Hematopoietic multipotent progenitor cell treated with erythropoietin and hydrocortisone succinate and interleukin-3 and kit ligand, for 17 days (in vitro differentiated cells): ENCODE results near the gene MARK2.
"Not testable (repeated sequence)": the region's sequence is repeated elsewhere in the genome, so short reads cannot be mapped to it uniquely, and the experiment has no call there.

Experiments
- DNase-seq: peaks from one replicate; pipeline ENCODE4 v3.0.0-alpha.2; 2015; ENCODE audit warnings: low spot score

The MARK2 gene

DNA sequence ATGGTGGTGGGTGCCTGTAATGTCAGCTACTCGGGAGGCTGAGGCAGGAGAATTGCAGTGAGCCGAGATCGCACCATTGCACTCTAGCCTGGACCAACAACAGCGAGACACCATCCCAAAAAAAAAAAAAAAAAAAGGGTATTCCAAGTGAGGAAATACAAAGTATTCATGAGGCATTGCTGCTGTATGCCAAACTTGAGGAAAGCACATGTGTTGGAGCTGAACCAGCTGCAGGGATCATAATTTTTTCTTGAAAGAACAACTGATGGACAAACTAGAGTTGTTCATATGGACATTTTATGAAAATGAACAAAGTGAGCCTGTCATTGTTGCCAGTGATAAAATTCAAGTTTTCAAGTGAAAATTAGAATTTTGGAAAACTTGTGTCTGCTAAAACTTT lies 15.8 kb downstream of the MARK2 start:
- DNase-seq: no peak

DNA sequence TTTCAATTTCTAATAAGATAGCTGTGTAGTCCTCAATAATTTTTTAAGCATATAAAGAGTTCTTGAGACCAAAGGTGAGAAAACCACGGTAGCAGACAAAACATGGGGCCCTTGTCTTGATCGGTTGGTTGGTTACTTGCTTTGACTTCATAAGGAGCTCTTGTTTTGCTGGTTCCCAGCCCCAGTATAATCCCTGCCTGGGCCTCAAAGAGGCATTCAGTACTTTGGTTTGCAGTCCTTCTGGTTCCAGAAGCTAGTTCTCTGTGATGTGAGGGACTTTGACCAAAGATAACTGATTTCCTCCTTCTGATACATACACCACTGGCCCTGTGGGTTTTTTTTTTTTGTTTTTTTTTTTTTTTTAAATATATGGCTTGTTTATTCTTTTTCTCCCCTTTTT lies 17.1 kb downstream of the MARK2 start:
- DNase-seq: no peak

DNA sequence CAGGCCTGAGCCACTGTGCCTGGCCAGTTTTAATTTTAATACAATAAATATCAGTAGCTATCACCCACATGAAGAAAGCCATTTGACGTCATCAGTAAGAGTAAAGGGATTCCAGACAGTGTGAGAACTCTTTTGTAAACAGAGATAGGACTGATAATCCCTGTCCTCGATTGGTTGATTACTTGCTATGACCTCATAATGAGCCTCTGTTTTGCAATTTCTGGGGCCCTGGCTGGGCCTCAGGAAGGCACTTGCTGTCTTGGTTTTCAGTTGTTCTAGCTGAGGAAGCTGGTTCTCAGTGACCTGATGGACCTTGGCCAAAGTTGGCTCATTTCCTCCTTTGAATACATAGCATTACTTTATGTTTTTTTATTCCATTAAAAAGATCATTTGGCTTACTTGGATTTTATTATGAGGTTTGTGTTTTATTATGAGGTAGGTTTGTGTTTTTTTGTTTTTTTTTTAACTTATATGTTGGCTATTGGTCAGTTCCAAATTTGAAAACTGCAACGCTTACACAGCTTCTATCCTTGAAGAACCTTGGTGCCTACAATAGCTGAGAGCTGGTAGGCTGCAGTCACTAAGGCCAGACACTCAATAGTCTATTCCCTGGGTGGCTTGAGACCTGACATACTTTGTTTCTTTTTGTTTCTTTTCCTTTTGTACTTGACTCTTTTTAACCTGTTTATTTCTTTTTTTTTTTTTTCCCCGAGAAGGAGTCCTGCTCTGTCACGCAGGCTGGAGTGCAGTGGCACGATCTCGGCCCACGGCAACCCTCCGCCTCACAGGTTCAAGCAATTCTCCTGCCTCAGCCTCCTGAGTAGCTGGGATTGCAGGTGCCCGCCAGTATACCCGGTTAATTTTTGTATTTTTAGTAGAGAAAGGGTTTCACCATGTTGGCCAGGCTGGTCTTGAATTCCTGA lies 20.0 kb downstream of the MARK2 start:
- DNase-seq: no peak

DNA sequence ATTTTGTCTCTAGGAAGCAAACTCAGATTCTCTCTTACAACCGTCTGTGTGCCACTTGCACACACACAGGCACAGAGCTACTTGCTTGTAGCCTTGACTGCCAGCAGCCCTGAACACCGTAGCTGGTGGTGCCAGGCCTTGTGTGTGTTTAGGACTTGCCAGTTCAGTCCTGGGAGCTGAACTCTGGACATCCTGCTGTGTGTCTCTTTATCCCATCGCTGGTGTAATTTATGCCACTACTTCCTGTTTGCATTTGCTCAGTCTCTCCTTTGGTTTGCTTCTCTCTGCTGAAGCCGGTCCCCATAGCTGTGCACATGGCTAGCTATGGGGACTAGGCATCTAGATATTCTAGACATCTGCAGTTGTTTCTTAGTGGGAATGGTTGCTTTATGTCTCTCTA lies 24.0 kb downstream of the MARK2 start:
- no peak for DNase-seq

DNA sequence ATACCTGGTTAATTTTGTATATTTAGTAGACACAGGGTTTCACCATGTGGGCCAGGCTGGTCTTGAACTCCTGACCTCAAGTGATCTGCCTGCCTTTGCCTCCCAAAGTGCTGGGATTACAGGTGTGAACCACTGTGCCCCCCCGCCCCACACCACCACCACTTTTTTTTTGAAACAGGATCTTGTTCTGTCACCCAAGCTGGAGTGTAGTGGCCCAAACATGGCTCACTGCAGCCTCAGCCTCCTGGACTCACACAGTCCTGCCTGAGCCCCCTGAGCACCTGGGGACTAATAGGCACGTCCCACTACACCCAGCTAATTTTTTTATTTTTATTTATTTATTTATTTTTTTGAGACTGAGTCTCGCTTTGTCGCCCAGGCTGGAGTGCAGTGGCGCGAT lies 24.7 kb downstream of the MARK2 start:
- not testable (repeated sequence) for DNase-seq

DNA sequence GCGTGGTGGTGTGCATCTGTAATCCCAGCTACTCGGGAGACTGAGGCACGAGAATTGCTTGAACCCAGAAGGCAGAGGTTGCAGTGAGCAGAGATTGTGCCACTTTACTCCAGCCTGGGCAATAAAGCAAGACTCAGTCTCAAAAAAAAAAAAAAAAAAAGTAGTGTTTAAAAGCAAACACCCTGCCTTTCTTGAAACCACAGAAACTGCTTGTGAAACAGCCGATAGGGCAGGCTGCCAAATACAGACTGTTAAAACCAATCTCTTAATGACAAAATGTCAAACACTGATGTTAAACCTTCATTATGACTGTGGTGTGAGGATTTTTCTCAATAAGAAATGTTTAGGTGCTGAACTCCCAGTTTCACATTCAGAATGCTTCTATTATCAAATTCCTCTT lies 27.3 kb downstream of the MARK2 start:
- DNase-seq: no peak

DNA sequence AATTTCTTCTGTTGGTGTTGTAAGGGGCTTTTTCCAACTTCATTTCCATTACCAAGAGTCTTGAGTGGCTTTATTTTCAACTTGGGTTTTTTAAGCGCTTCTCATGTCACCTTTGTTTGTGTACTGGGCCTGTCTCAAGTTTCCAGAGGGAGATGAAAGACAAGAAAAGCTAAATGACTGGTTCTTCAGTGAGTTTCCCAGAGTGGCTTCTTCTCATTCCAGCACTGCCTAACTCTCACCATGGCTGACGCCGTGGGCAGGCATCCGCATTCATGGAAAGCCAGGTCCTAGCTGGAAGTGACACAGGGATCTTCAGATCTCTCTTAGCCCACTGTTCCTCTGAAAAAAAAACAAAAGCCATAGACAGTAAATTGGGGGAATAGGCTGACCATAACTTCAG lies 28.6 kb downstream of the MARK2 start:
- no peak for DNase-seq

DNA sequence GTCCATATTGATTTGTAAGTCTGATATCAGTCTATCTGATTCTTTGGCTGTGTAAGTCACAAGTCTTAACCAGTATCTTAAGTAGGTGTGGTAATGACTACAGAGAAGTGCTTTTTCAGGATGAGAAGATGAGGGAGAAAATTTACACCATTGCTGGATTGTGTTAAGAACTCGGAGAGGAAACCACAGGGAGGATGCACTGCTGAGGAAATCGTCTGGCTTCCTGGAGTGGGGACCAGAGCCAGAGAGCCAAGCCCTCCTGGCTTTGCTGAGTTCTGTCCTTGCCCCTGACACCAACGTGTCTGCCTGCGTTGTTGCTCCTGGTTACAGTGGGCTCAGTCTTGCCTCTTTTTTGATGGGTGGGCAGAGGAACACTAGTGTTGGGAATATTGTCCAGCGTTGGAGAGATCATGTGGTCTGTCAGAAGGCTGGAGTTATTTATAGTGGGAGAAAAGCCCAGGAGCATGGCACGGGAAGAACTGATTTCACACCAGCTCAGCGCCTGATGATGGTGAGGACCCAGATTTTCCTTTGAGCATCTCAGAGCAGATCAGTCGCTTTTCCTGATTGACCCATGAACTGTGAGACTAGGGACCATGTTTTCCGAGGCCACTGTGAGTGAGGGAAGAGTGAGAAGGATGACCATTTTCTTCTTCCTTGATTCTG lies 29.6 kb downstream of the MARK2 start:
- no peak for DNase-seq

DNA sequence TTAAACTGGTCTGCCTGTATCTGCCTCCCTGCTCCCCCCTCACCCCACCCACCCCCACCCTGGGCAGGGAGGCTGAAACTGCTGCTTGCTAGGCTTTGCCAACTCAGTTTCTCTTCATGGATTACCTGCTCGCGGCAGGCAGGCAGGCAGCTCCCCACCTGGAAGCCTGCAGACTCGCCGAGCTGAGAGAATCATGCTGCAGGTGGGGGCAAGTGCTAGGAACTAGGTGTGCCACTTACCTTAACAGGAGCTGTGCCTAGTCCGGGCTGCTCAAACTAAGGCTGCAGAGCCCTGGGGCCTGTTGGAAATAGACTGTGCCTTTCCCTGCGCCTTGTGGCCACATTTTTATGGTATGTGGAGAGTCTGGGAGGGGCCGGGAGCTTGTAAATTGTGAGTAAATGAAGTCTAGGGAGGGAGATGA lies 30.3 kb downstream of the MARK2 start:
- no peak for DNase-seq

DNA sequence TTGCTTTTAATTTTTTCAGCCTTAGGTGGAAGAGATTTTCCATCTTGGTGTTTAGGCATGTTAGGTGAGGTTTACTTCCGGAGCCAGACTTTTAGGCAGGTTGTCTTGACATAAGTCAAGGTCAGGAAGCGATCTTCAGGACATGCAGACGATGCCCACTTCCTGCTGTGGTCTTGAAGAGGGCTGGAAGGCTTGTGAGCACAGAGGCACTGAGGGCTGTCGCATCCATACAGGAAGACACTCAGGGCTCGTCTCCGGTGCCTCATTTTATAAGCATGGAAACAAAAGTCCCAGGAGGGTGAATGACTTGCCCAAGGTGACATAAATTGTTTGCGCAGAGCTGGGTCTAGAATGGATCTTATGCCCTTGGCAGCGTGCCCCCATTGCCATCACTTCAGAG lies 30.8 kb downstream of the MARK2 start:
- DNase-seq: no peak

DNA sequence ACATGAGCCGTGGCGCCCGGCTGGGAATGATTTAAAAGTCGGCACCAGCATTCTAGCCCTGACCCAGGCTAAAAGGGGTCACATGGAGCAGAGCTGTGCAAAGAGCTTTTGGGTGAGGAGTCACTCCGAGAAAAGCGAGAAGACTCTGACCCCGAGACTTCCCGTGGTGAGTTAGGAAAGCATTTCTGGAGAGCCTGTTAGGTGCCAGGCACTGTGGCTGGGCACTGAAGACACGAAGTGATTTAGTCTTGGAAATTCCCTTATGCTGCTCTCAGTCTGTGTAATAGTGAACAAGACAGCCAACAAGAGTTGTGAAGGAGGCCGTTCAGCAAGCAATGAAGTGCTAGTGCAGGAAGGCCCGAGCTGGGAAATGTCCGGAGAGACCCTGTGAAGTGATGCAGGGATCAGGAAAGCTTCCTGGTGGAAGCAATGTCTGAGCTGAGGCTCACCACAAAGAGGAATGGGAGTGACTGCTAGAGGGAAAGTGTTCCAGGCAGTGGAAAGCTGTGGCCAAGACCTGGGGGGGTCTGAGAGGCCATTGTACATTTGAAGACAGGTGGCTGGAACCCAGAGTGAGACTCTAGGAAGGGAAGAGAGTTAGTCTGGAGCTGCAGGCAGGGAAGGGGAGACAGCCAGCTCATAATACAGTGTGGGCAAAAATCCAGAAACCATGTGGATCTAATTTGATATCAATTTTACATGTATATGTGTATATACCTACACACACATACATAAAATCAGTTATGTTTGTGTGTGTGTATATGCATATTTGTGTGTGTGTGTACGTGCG lies 31.6 kb downstream of the MARK2 start:
- no peak for DNase-seq

DNA sequence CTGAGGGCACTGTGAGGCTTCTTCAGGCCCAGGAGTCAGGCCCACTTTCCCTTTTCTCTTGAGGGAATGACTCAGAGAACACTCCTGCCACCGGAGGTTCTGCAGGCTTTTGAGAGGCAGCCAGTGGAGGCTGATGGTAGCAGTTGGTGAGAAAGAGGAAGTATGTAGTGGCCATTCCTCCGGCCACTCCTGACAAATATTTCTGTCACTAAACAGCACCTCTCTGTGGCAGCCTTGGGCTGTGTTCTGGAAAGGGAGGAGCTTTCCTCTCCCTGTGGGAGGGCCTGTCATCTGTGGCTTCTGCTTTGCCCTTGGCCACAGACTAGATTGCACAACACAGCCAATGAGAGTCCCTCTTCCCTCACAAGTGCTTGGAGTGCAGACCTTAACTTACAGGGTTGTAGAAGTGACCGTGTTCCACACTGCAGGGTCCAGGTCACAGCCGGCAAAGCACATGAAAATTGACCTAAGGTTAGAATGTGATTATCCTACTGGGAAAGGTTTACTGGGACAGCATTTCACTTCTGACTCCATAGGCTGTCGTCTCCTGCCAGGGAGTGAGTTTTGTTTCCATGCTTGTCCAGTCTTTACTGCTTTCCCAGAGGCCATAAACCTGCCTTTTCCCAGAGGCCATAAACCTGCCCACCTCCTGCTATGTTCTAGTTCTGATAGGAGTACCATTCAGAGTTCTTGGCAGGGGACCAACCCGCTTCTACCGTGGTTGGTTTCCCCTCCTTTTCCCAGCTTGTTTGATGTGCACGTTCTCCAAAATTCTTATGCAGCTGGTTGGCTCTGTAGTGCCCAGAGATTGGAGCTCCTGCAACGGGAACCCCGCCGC lies 33.3 kb downstream of the MARK2 start:
- peak; percentile 42 for DNase-seq

DNA sequence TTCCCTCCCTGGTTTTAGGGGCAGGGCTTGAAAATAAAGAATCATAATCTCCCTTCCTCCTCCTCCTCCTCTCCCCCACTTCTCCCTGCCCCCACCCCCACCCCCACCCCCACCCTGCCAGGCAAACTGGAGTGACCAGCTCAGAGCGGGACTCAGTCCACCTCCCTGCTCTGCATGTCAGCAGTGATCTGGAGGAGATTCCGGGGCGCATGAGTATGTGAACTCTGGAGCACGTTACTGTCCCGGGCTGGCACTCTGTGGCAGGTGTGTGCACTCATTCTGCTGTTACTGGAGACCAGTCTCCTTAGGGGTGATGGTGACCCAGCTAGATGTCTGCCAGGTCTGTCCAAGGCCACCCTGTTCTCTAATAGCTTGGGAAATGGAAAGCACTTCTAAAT lies 33.9 kb downstream of the MARK2 start:
- DNase-seq: no peak

DNA sequence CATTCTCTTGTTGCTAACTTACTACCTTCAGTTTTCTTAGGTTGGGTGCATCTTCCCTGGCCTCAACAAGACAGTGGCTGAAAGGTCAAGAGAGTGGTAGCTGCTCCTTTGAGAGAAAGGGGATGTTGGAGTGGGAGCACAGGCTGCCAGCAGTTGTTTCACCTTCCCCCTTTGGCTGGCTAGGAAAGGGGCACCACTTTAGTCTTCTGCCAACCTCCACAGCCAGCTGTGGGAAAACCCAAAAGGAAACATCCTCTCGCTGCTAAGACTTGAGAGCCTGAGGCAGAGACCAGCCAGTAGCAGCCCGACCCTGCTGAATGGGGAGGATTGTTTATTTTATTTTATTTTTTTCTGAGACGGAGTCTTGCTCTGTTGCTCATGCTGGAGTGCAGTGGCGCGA lies 34.4 kb downstream of the MARK2 start:
- no peak for DNase-seq

DNA sequence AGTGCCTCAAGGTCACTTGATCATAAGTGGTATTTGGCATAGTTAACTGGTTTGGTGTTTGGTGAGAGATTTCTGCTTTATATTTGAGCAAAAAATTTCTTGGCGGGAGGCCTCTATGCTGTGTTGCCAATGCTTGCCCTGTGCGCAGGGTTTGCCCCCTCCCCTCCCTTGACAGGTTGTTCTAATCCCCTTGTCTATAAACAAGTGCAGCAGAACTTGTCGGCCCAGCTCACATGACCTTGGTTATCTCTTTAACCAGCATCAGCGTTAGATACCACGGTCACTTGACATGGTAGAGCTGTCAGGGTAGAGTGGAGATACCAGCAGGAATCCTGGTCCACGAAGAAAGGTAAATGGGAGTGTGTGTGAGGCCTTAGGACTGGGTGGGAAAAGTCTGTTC lies 35.6 kb downstream of the MARK2 start:
- DNase-seq: peak; percentile 22

DNA sequence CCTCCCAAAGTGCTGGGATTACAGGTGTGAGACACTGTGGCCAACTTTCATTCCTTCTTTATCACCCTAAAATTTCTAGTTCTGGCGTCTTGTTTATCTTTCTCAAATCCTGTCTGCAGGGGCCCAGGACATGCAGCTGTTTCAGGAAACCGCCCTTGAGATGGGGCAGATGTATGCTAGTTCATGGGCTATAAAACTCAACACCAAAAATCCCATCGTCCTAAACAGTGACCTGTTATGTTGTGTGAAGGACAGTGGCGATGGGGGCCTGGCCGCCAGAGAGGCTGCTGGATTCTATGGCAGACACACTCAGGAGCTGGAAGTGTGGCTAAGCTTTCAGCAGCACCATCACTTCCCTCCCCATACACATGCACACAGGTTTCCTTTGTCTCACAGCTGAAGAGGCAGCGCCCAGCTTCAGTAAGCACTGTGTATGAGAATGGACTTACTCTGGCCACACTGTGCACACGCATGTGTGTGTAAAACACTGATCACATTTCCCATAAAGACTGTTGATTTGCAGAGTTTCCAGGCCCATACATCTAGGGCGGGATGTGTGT lies 36.7 kb downstream of the MARK2 start:
- no peak for DNase-seq

DNA sequence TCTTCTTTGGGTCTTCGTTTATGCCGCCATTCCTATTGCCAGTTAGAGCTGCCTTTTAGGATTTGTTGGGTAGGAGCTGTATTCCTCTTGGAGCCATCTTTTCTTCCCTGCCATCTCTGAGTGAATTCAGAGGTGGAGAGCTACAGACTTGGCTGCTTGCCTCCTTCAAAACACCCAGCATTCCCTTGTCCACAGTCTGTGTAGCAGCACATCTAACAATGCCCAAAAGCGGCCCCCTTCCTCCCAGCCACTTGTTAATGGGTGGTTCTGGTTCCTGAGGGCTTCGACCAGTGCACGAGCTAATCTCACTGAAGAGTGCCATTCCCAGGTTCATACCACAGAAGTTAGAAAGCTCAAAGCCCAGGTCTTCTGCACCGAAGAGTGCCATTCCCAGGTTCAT lies 37.7 kb downstream of the MARK2 start:
- no peak for DNase-seq

DNA sequence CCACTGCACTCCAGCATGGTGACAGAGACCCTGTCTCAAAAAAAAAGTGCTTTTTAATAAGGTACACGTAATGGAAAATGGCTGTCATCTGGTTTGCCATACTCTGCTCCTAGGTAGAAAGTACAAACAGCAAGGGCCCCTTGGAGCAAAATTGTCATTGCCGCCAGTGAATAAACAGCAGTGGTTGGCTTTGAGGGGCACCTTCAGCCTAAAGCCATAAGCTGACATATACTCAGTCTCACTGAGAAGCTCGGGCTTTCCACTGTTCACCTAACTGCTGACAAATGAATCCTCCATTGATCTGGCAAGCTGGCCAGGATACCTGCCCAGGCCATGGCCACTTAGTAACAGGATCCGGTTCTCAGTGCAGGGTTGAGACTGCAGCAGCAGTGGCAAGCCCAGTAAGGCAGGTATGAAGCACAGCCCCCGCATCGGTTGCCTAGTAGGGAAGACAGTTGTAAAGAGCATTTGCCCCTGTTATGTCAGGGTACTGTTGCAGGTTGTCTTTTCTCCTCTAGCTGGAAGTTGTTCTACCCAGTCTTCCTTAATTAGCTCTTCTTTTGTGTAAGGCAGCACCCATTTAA lies 38.8 kb downstream of the MARK2 start:
- no peak for DNase-seq

DNA sequence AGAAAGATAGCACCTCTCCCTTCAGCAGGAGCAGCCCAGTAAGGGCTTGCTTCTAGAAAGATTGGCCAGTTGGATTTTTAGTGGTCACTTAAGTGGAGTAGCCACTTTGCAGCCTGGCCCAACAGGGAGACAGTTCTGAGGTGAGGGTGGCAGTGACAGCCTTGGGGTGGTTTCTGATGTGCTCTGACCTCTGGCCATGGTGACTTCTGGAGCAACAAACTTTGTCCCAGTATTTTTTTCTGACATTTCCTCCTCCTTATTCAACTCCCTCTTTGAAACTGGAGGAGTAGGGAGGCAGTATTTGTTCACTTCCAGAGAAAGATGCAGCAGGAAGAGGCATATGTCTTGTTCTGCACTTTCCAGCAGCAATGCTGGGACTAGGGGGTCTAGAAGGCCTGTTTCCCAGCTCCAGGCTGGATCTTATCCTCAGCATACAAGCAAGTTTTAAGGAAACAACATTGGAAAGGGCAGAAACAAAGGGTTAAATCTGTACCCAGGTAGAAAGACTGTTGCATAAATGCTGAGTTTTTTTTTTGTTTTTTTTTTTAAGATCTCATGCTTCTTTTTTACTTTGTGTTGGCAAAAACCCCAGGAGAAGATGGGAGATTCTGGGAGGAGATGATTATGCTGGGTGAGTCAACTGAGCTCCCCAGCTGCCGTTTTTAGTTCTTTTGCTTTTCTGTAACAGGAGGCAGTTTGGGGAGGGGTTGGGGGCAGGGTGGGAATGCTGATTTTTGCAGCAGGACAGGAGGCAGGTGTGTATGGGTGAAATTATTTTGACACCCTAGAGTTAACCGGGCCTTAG lies 40.9 kb downstream of the MARK2 start:
- no peak for DNase-seq

DNA sequence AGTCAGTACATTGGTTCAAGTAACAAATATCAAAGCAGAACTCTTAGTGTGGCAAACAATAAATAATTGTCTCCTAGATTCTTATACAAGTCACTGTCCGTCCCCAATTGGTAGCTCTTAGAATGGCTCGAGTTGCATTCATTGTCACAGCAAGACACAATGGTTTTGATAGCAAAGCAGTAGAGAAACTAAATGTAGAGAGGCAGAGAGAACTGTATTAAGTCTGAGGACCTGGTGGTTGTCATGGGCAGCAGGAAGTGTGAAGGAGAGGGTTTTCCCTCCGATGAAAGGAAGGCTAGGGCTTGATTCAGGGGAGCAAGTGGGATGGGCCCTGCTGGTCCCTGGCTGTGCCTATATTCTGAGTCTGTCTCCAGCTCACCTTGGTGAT lies 41.5 kb downstream of the MARK2 start:
- no peak for DNase-seq
